NT2/D1 (cell line): ENCODE data around the gene PATJ.

ENCODE experiments used
- YY1 ChIP-seq: IDR thresholded peaks from 2 replicates; pipeline ENCODE4 v1.6.1; 2011; ENCODE audit not compliant: insufficient read length, insufficient read depth
- ZNF274 ChIP-seq: IDR thresholded peaks from 2 replicates; pipeline ENCODE4 v1.6.1; 2011; ENCODE audit warnings: mild to moderate bottlenecking, low read depth, low read length

GRCh38 chr1:61711969-61712368 lies 30.3 kb upstream of the PATJ start:
- TF ChIP-seq ZNF274 (no peak), YY1 (no peak)
